GM21528 (cell line): Measurements from ENCODE around the gene MYO9B.

ENCODE experiments used
- ATAC-seq: cut with Tn5 transposase; IDR thresholded peaks from one replicate; pipeline ENCODE4 v1.9.1; 2021; ENCODE audit warnings: mild to moderate bottlenecking, moderate library complexity; ENCODE audit not compliant: unreplicated experiment, low FRiP score

Gene MYO9B

GRCh38 chr19:17061205-17061604 lies 14.4 kb upstream of the MYO9B start:
- ATAC-seq: no peak

- ATAC-seq: no peak
Measured at GRCh38 chr19:17061691-17062090, 13.9 kb upstream of the MYO9B start.

GRCh38 chr19:17063428-17063827 lies 12.1 kb upstream of the MYO9B start:
- ATAC-seq: no peak

- no peak for ATAC-seq
Measured at GRCh38 chr19:17069193-17069592, 6.4 kb upstream of the MYO9B start.

- ATAC-seq: no peak
Measured at GRCh38 chr19:17070421-17070820, 5.2 kb upstream of the MYO9B start.

GRCh38 chr19:17070912-17071311 lies 4.7 kb upstream of the MYO9B start:
- no peak for ATAC-seq

GRCh38 chr19:17073869-17074633 lies 1.5 kb upstream of the MYO9B start:
- ATAC-seq: no peak

GRCh38 chr19:17074634-17075034 lies 943 bp upstream of the MYO9B start:
- ATAC-seq: peak; percentile 0

- no peak for ATAC-seq
Measured at GRCh38 chr19:17075864-17076542, 426 bp downstream of the MYO9B start.

- no peak for ATAC-seq
Measured at GRCh38 chr19:17076543-17076991, 990 bp downstream of the MYO9B start.

- no peak for ATAC-seq
Measured at GRCh38 chr19:17077447-17078028, 2.0 kb downstream of the MYO9B start.

GRCh38 chr19:17078036-17078919 lies 2.7 kb downstream of the MYO9B start:
- ATAC-seq: no peak

- no peak for ATAC-seq
Measured at GRCh38 chr19:17078920-17079709, 3.5 kb downstream of the MYO9B start.

GRCh38 chr19:17079710-17080439 lies 4.3 kb downstream of the MYO9B start:
- ATAC-seq: no peak

- no peak for ATAC-seq
Measured at GRCh38 chr19:17080440-17080801, 4.8 kb downstream of the MYO9B start.

GRCh38 chr19:17081672-17082630 lies 6.4 kb downstream of the MYO9B start:
- ATAC-seq: no peak

GRCh38 chr19:17086120-17086519 lies 10.5 kb downstream of the MYO9B start:
- no peak for ATAC-seq

- no peak for ATAC-seq
Measured at GRCh38 chr19:17086834-17087233, 11.3 kb downstream of the MYO9B start.
